Endodermal cell (in vitro differentiated cells): ENCODE data around the gene OR2D3. TPM values are rescaled to one million over a fixed set of nuclear protein-coding genes. Genes with fewer than 3 reads are reported as not detected.
"Not testable (repeated sequence)": the region's sequence is repeated elsewhere in the genome, so short reads cannot be mapped to it uniquely, and the experiment has no call there.

Source experiments
- DNase-seq: peaks from one replicate; pipeline ENCODE4 v3.0.0-alpha.2; 2017
- H3K27ac ChIP-seq: 2 replicates; pipeline ENCODE4 v1.5.1; 2013; ENCODE audit warnings: mild to moderate bottlenecking, low read depth, low read length, moderate library complexity
- H3K27me3 ChIP-seq: 2 replicates; pipeline ENCODE4 v1.6.1; 2013; ENCODE audit warnings: mild to moderate bottlenecking, low read length, moderate library complexity; ENCODE audit not compliant: insufficient read depth, control insufficient read depth, poor library complexity, severe bottlenecking
- H3K36me3 ChIP-seq: 2 replicates; pipeline ENCODE4 v1.7.0; 2013; ENCODE audit warnings: mild to moderate bottlenecking, low read length, moderate library complexity; ENCODE audit not compliant: control insufficient read depth, insufficient read depth
- H3K4me1 ChIP-seq: one replicate; pipeline ENCODE4 v1.7.0; 2013; ENCODE audit warnings: low read length; ENCODE audit not compliant: control insufficient read depth, insufficient read depth
- H3K4me3 ChIP-seq: 2 replicates; pipeline ENCODE4 v1.5.1; 2013; ENCODE audit warnings: mild to moderate bottlenecking, low read length, moderate library complexity
- H3K9ac ChIP-seq: 2 replicates; pipeline ENCODE4 v1.6.1; 2013; ENCODE audit warnings: mild to moderate bottlenecking, low read length, moderate library complexity; ENCODE audit not compliant: poor library complexity, severe bottlenecking; ENCODE audit errors: extremely low read depth
- H3K9me3 ChIP-seq: 2 replicates; pipeline ENCODE4 v1.6.1; 2013; ENCODE audit warnings: mild to moderate bottlenecking, low read length, moderate library complexity; ENCODE audit not compliant: control insufficient read depth
- H3K27ac Mint-ChIP-seq: 2 replicates; pipeline ENCODE4 v1.8.0; 2020; ENCODE audit warnings: mixed read lengths
- H3K27me3 Mint-ChIP-seq: 2 replicates; pipeline ENCODE4 v1.8.0; 2021; ENCODE audit warnings: mild to moderate bottlenecking, mixed read lengths; ENCODE audit not compliant: insufficient read depth
- H3K36me3 Mint-ChIP-seq: 2 replicates; pipeline ENCODE4 v1.8.0; 2020; ENCODE audit warnings: low read depth, mixed read lengths
- H3K4me1 Mint-ChIP-seq: 2 replicates; pipeline ENCODE4 v1.8.0; 2020; ENCODE audit warnings: mixed read lengths
- H3K4me3 Mint-ChIP-seq: 2 replicates; pipeline ENCODE4 v1.8.0; 2020; ENCODE audit warnings: mild to moderate bottlenecking, moderate library complexity, mixed read lengths
- H3K9me3 Mint-ChIP-seq: 2 replicates; pipeline ENCODE4 v1.8.0; 2020; ENCODE audit warnings: mild to moderate bottlenecking, mixed read lengths
- CTCF ChIP-seq: fragments of 200-600 bp; sonication (generic); conservative IDR thresholded peaks from 2 replicates; pipeline ENCODE4 v1.5.0; 2021; ENCODE audit warnings: antibody characterized with exemption, mild to moderate bottlenecking
- WGBS, 2 experiments: methylation state at CpG; one replicate each; pipeline versions ENCODE4 v1.1.5 to v1.1.7; 2013; ENCODE audit warnings: missing lambda C conversion rate in 2 of 2, mixed read lengths in 1 of 2; ENCODE audit not compliant: insufficient coverage in 1 of 2, insufficient read length in 1 of 2; 5-methylcytosine and 5-hydroxymethylcytosine counted together
- total RNA-seq, 2 donors: library from RNA; stranded (reverse); fragmentation: NEBNext Ultra II Directional in 1 of 2; extraction: Animal tissue kit (Norgen Biotek cat#: 25700) in 1 of 2; gene quantifications; 2 replicates in 1 of 2; 3 replicates in 1 of 2; pipeline ENCODE4 v1.2.1, GENCODE V29; 2021

The OR2D3 gene
- total RNA-seq, 2 donors from 2014 or later = not detected

- H3K4me3 Mint-ChIP-seq = no peak overlapping the region
- H3K9me3 Mint-ChIP-seq = peaks cover 21% of the 10 kb centered on the region
- no peak overlapping the region for H3K4me3 ChIP-seq
- H3K4me1 Mint-ChIP-seq = no peaks in the 10 kb centered on the region
- H3K9me3 ChIP-seq = no peaks in the 10 kb centered on the region
- peaks cover 8% of the 10 kb centered on the region for H3K36me3 Mint-ChIP-seq
- H3K9ac ChIP-seq = no peak overlapping the region
- no peak for DNase-seq
- H3K27me3 Mint-ChIP-seq = no peaks in the 10 kb centered on the region
- H3K4me1 ChIP-seq = no peaks in the 10 kb centered on the region
- H3K36me3 ChIP-seq = no peaks in the 10 kb centered on the region
- no peak overlapping the region for H3K27ac Mint-ChIP-seq
- no peaks in the 10 kb centered on the region for H3K27me3 ChIP-seq
- no peak for TF ChIP-seq CTCF
- no peak overlapping the region for H3K27ac ChIP-seq
- 100% methylated on average over 1 of the region's 1 CpG; no CpG with 5 or more reads in 1 of the 2 experiments for WGBS, 2 experiments
Observed at GRCh38 chr11:6968816-6969215, 48.0 kb downstream of the OR2D3 start.

- H3K27ac ChIP-seq, H3K27ac Mint-ChIP-seq, H3K9me3 ChIP-seq, H3K27me3 Mint-ChIP-seq, H3K27me3 ChIP-seq, H3K36me3 Mint-ChIP-seq, H3K9ac ChIP-seq, H3K4me3 ChIP-seq, H3K4me1 Mint-ChIP-seq, H3K4me3 Mint-ChIP-seq, H3K36me3 ChIP-seq, DNase-seq, H3K4me1 ChIP-seq: not testable (repeated sequence)
- H3K9me3 Mint-ChIP-seq = peaks cover 22% of the 10 kb centered on the region
- WGBS, 2 experiments = 78 to 81% methylated on average over 1 to 4 of the region's 4 CpGs
Observed at GRCh38 chr11:6969854-6970253, 49.1 kb downstream of the OR2D3 start.

Other genes with a start within 250 kb of the OR2D3 start
- 10 to 100 TPM; 57.6 to 72.6 TPM for gene MRPL17, start 237.7 kb upstream of the OR2D3 start, total RNA-seq
- gene OR2AG2, start 149.0 kb upstream of the OR2D3 start, total RNA-seq = under 1 TPM; 0.20 to 0.68 TPM
- not detected for gene OR2AG1, start 138.0 kb upstream of the OR2D3 start, total RNA-seq
- gene OR6A2, start 121.3 kb upstream of the OR2D3 start, total RNA-seq = under 1 TPM; 0.09 to 0.51 TPM
- not detected for gene OR10A5, start 75.3 kb upstream of the OR2D3 start, total RNA-seq
- gene OR10A2, start 57.9 kb upstream of the OR2D3 start, total RNA-seq = not detected
- not detected for gene OR10A4, start 44.4 kb upstream of the OR2D3 start, total RNA-seq
- gene OR2D2, start 28.5 kb upstream of the OR2D3 start, total RNA-seq = 1 to 10 TPM in 1 of 2 donors, not detected in 1; 1.1 TPM
- 10 to 100 TPM in 1 of 2 donors, 1 to 10 TPM in 1; 9.9 to 10.2 TPM for gene ZNF215, start 5.4 kb downstream of the OR2D3 start, total RNA-seq
- 10 to 100 TPM in 1 of 2 donors, 1 to 10 TPM in 1; 8.0 to 10.8 TPM for gene ZNF214, start 99.3 kb downstream of the OR2D3 start, total RNA-seq
- under 1 TPM; 0.33 to 0.66 TPM for gene NLRP14, start 99.5 kb downstream of the OR2D3 start, total RNA-seq
- gene RBMXL2, start 168.0 kb downstream of the OR2D3 start, total RNA-seq = under 1 TPM in 1 of 2 donors, not detected in 1; 0.18 TPM